ENCODE results near the gene KIRREL3. TPM values are rescaled to one million over a fixed set of nuclear protein-coding genes. Genes with fewer than 3 reads are reported as not detected.

The KIRREL3 gene
- total and polyA plus RNA-seq, 2 of the 4 experiments (the other 2 are of a cell fraction), result 10.9 to 15.9 TPM

DNA sequence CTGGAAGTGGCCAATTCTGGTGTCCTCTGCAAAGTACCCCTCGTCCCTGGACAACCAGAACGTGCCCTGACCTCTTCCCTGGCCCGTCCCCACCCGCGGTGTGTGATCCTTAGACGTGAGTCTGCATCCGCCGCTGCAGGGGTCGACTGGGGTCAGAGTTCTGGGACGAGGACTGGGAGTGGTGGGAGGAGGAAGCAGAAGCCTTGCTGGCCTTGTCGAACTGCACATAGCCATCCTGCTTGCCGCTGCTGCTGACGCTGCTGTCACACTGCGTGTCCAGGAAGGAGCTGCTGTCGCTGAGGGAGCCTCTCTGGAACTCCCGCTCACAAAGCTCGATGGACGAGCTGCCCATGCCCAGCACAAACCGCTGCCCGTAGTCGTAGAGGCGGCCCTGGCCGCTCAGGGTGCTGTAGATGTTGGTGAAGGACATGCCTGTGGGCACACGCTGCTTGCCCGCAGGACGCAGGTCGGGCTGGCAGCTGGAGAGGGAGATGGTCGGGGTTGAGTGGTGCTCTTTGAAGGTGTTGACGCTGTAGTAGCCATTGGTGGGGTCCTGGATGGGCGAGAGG is 576.0 kb downstream of the KIRREL3 start:
- Histone ChIP-seq H3K36me3 (ENCODE audit: control insufficient read depth, insufficient read depth, low read length) (peaks cover 1% of the 10 kb centered on the region; the same call in 1 of the 2 replicates), H3K79me1 (ENCODE audit: low read depth in 1 of 2, low read length in 2 of 2) (no peaks in the 10 kb centered on the region), H2BK15ac (ENCODE audit: low read depth, low read length) (no peak overlapping the region), H3K4me1 (ENCODE audit: control insufficient read depth, insufficient read depth, low read length) (peaks cover 8% of the 10 kb centered on the region), H2AK5ac (ENCODE audit: low read depth, low read length) (no peak overlapping the region), H2AFZ (replicated peaks; ENCODE audit: low read length, poor library complexity) (no peak overlapping the region), H3K18ac (ENCODE audit: low read depth, low read length) (no peak overlapping the region), H4K91ac (ENCODE audit: insufficient read depth, low read depth, low read length) (no peak overlapping the region), H3K23ac (ENCODE audit: low read depth, low read length) (no peak overlapping the region), H3K9me1 (ENCODE audit: insufficient read depth, low read length) (peaks cover 4% of the 10 kb centered on the region; the same call in 1 of the 2 replicates), H2BK120ac (ENCODE audit: low read depth, low read length) (no peak overlapping the region), H3K4me3 (ENCODE audit: insufficient read depth, low read depth, low read length) (no peak overlapping the region), H3K4me2 (ENCODE audit: low read depth, low read length) (no peak overlapping the region), H4K8ac (ENCODE audit: low read depth in 2 of 2, low read length in 2 of 2) (no peak overlapping the region), H3K56ac (ENCODE audit: extremely low read depth, insufficient read depth, low read length) (no peak overlapping the region), H3K9ac (ENCODE audit: low read depth, low read length) (no peak overlapping the region), H3K14ac (replicated peaks; ENCODE audit: low read depth, low read length) (no peak overlapping the region), H3K9me3 (ENCODE audit: control insufficient read depth, insufficient read depth, low read length) (no peaks in the 10 kb centered on the region), H2BK20ac (ENCODE audit: low read depth, low read length) (no peak overlapping the region), H4K20me1 (ENCODE audit: insufficient read depth, low read length) (no peaks in the 10 kb centered on the region), H3K4ac (ENCODE audit: low read depth, low read length) (no peak overlapping the region), H4K5ac (ENCODE audit: low read depth, low read length) (no peak overlapping the region), H3K27ac (ENCODE audit: insufficient read depth, low read length) (no peak overlapping the region), H2AK9ac (replicated peaks; ENCODE audit: low read depth, low read length, poor library complexity) (no peak overlapping the region), H2BK5ac (ENCODE audit: low read depth, low read length, poor library complexity, severe bottlenecking) (no peak overlapping the region), H3K27me3 (ENCODE audit: control insufficient read depth, insufficient read depth, low read length) (no peaks in the 10 kb centered on the region)
- no peak for ATAC-seq (ENCODE audit: low read depth)
- in situ Hi-C loops (cut with MboI; ENCODE audit: low sequenced_read_pairs) (loop anchor here (25.0 kb wide), 2 partner anchors 563 to 1613 kb away; no protein-coding TSS in a partner anchor), dilution Hi-C loops (cut with HindIII; ENCODE audit: low sequenced_read_pairs, unreplicated experiment) (no loop called here), intact Hi-C loops (cut with micrococcal nuclease) (no loop called here)
- CTCF ChIA-PET, result no interaction called here
- 86% methylated on average over 14 of the region's 30 CpGs; no CpG with 5 or more reads in 1 of the 2 experiments for WGBS, 2 experiments (ENCODE audit: extremely low coverage in 2 of 2, insufficient read length in 1 of 2)
- no TSS peak for BruUV-seq (replicated peaks)
- POLR2A ChIA-PET (ENCODE audit: unreplicated experiment), result interaction anchor here (0.6 kb wide), 1 partner anchor 194 kb away, joined by 3 read pairs; no protein-coding TSS in a partner anchor
- TF ChIP-seq RAD21 (IDR thresholded peaks at IDR 0.05; ENCODE audit: low read length), result no peak
- no peak for DNase-seq

Data from IMR-90 (cell line).